HG03066 (cell line): Measurements from ENCODE around the gene ZNF593OS.

Experiments
- ATAC-seq: cut with Tn5 transposase; IDR thresholded peaks from one replicate; pipeline ENCODE4 v1.9.1; 2021; ENCODE audit warnings: low read depth; ENCODE audit not compliant: unreplicated experiment

Gene ZNF593OS

DNA sequence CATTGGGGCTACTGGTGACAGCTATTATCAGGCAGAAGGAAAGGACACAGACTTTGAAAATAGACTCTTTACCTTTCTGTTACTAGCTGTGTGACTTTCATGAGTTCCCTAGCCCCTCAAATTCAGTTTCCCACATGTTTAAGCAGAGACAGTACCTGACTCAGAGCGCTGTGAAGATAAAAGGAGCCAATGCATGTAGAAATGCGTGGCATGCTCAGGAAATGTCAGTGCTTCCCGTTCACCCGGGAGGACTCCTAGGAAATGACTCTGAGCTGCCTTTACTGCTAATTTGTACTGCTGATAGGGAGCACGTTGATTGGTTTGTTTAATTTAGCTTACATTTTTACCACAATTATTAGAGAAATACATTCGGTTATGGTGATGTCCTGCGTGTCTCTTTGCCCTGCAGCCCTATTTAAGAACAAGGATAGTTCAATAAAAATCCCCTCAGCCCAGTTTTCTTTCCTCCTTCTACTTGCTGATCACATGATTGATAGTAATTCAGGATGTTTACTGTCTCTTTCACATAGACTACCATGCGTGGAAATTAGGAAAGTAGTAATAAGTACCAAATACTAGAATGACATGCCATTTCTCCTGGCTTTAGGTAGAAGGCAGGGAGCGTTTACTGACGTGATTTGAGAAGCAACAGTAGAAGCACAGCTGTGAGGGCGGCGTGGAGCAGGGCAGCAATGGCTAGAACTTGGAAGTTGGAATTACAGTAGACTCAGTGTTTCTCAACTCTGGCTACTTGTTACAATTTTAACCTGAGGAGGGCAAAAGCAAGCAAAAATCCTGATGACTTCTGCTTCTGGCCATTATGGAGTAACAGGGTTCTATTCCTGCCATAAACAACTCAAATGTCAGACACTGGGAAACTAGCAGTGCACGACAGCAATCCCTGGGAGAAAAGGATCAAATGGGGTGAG is 44.1 kb downstream of the ZNF593OS start:
- ATAC-seq = no peak

DNA sequence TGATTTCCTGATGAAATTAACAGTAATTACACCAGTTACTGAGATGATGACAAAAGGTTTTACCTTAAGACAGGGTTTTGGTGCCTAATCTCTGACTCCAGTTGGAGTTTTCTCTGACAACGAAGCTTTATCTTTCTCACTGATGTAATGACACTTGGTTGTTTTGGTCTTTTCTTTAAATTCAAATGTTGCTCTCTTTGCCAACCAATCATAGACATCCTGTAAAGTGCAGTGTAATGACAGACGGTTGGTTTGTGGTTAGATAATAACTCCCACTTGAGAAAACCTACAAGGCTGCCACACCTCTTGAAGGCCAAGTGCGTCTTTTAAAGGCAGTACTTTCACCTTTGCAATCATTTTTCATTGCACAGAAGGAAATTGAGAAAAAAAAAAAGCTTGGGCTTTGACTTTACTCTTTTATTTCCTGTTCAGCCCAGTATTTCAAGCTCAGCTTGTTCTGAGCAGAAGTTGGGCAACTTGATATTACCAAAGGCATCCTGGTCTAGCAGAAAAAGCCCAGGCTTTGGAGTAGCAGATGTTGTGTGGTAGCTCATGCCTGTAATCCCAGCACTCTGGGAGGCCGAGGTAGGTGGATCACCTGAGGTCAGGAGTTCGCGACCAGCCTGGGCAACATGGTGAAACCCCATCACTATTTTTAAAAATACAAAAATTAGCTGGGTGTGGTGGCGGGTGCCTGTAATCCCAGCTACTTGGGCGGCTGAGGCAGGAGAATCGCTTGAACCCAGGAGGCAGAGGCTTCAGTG is 45.1 kb downstream of the ZNF593OS start:
- ATAC-seq = no peak

- no peak for ATAC-seq
These were observed 45.7 kb downstream of the ZNF593OS start for GRCh38 chr1:26125946-26126320.

- no peak for ATAC-seq
These were observed 46.2 kb downstream of the ZNF593OS start for GRCh38 chr1:26125382-26125781.

- ATAC-seq = no peak
These were observed 47.0 kb downstream of the ZNF593OS start for GRCh38 chr1:26124418-26125331.

DNA sequence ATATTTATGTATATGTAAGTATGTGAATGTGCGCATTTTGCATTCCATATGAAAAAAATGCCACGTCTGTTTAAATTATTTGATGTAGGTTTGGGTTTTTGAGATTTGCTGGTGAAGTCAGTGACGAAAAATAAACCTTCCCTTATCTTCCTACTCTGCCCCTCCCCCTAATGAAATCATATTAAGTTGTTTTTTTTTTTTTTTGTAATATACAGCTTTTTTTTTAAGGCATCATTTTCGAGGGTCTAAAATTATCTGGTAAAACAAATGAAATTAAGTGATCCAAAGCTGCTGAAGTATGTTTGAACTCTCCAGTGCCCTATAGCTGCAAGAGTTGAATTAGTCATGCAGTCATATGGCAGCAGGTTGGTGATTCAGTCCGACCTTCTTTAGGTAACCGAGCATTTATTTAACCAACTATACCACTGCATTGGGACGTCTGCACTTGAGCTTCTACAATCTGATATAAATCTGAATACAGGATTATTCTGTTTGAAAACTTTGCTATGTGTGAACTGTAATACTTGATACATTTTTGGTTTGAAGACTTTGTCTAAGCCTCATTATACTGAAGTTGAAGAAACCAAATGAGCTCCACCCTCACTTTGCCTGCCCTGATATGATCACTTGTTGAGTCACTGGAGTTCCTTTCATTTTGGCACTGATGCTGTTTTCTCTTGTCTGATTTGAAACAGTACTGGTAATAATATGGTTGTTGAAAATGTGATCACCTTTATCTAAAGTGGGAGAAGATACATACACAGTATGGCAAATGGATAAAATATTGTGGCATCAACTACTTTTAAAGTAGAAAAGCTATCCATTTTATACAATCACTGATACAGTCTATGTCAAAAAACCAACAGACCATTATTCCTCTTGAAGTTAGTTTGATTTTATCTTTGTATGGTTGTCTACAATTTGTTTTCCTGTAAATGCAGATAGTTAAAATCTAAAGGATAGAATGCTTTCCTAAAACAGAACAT is 48.4 kb downstream of the ZNF593OS start:
- ATAC-seq = no peak

- no peak for ATAC-seq
These were observed 49.5 kb downstream of the ZNF593OS start for GRCh38 chr1:26121854-26122773.

GRCh38 chr1:26119892-26120608 is 51.6 kb downstream of the ZNF593OS start:
- no peak for ATAC-seq
